GM21390 (cell line): Measurements from ENCODE around the gene CELF5.
"Not testable (repeated sequence)": the region's sequence is repeated elsewhere in the genome, so short reads cannot be mapped to it uniquely, and the experiment has no call there.

ENCODE experiments used
- ATAC-seq: cut with Tn5 transposase; IDR thresholded peaks from one replicate; pipeline ENCODE4 v1.9.1; 2021; ENCODE audit not compliant: unreplicated experiment

Gene CELF5

GRCh38 chr19:3316132-3316648, 91.7 kb downstream of the CELF5 start:
- no peak for ATAC-seq

- no peak for ATAC-seq
Observed at GRCh38 chr19:3316659-3317207, 92.3 kb downstream of the CELF5 start.

GRCh38 chr19:3319643-3320353, 95.3 kb downstream of the CELF5 start:
- no peak for ATAC-seq

GRCh38 chr19:3320354-3320670, 95.9 kb downstream of the CELF5 start:
- ATAC-seq = no peak

GRCh38 chr19:3320853-3321252, 96.4 kb downstream of the CELF5 start:
- no peak for ATAC-seq

- ATAC-seq = no peak
Observed at GRCh38 chr19:3321696-3322095, 97.2 kb downstream of the CELF5 start.

GRCh38 chr19:3322199-3322978, 97.9 kb downstream of the CELF5 start:
- no peak for ATAC-seq

- ATAC-seq = no peak
Observed at GRCh38 chr19:3323026-3323425, 98.6 kb downstream of the CELF5 start.

- no peak for ATAC-seq
Observed at GRCh38 chr19:3323658-3324057, 99.2 kb downstream of the CELF5 start.

- no peak for ATAC-seq
Observed at GRCh38 chr19:3324405-3324856, 100.0 kb downstream of the CELF5 start.

GRCh38 chr19:3325451-3325850, 101.0 kb downstream of the CELF5 start:
- no peak for ATAC-seq

- ATAC-seq = no peak
Observed at GRCh38 chr19:3328743-3329142, 104.3 kb downstream of the CELF5 start.

GRCh38 chr19:3330047-3330446, 105.6 kb downstream of the CELF5 start:
- ATAC-seq = no peak

- not testable (repeated sequence) for ATAC-seq
Observed at GRCh38 chr19:3332232-3332631, 107.8 kb downstream of the CELF5 start.

- ATAC-seq = no peak
Observed at GRCh38 chr19:3333020-3333583, 108.6 kb downstream of the CELF5 start.

- no peak for ATAC-seq
Observed at GRCh38 chr19:3333662-3334061, 109.2 kb downstream of the CELF5 start.

- ATAC-seq = not testable (repeated sequence)
Observed at GRCh38 chr19:3334749-3335430, 110.4 kb downstream of the CELF5 start.

GRCh38 chr19:3335431-3336350, 111.2 kb downstream of the CELF5 start:
- no peak for ATAC-seq

- no peak for ATAC-seq
Observed at GRCh38 chr19:3336351-3336679, 111.9 kb downstream of the CELF5 start.
